HFF-Myc (cell line): ENCODE data around the gene PABPN1L.

ENCODE experiments used
- DNase-seq: peaks from one replicate; pipeline ENCODE4 v3.0.0-alpha.2; 2011; ENCODE audit warnings: low read depth; ENCODE audit errors: extremely low read depth
- H3K4me3 ChIP-seq: replicated peaks from 2 replicates; pipeline ENCODE4 v1.5.1; 2011; ENCODE audit warnings: low read depth, mild to moderate bottlenecking, control low read depth, low read length
- CTCF ChIP-seq: IDR thresholded peaks from 2 replicates; pipeline ENCODE4 v1.5.1; 2012; ENCODE audit warnings: mild to moderate bottlenecking, low read depth, low read length, control low read depth; ENCODE audit errors: missing control alignments

Gene PABPN1L

GRCh38 chr16:88835818-88836217 is 30.6 kb downstream of the PABPN1L start:
- H3K4me3 ChIP-seq: no peak overlapping the region
- no peak for DNase-seq
- no peak for TF ChIP-seq CTCF

- TF ChIP-seq CTCF: no peak
- H3K4me3 ChIP-seq: no peak overlapping the region
- no peak for DNase-seq
Measured at GRCh38 chr16:88835383-88835782, 31.1 kb downstream of the PABPN1L start.

- no peak overlapping the region for H3K4me3 ChIP-seq
- no peak for DNase-seq
- no peak for TF ChIP-seq CTCF
Measured at GRCh38 chr16:88834670-88835069, 31.8 kb downstream of the PABPN1L start.

GRCh38 chr16:88833086-88833485 is 33.4 kb downstream of the PABPN1L start:
- DNase-seq: no peak
- no peak overlapping the region for H3K4me3 ChIP-seq
- no peak for TF ChIP-seq CTCF

GRCh38 chr16:88831838-88832237 is 34.6 kb downstream of the PABPN1L start:
- no peak for TF ChIP-seq CTCF
- no peak for DNase-seq
- H3K4me3 ChIP-seq: no peak overlapping the region

GRCh38 chr16:88830783-88831182 is 35.7 kb downstream of the PABPN1L start:
- no peak overlapping the region for H3K4me3 ChIP-seq
- TF ChIP-seq CTCF: no peak
- no peak for DNase-seq

GRCh38 chr16:88830258-88830657 is 36.2 kb downstream of the PABPN1L start:
- no peak for TF ChIP-seq CTCF
- DNase-seq: no peak

More at GRCh38 chr16:88830258-88830657, 36.2 kb downstream of the PABPN1L start:
- no peak overlapping the region for H3K4me3 ChIP-seq
